ENCODE data around the gene NPM3.

- TF ChIP-seq NFRKB (IDR thresholded peaks at IDR 0.05) (no peak), BHLHE40 (IDR thresholded peaks at IDR 0.05; ENCODE audit: borderline replicate concordance) (no peak), CTBP1 (IDR thresholded peaks at IDR 0.05; ENCODE audit: borderline replicate concordance) (no peak), HDGF (IDR thresholded peaks at IDR 0.05; ENCODE audit: borderline replicate concordance) (no peak), ELF4 (IDR thresholded peaks at IDR 0.05) (no peak), SP1 (IDR thresholded peaks at IDR 0.05) (no peak), FOXK2 (IDR thresholded peaks at IDR 0.05) (no peak), TARDBP (IDR thresholded peaks at IDR 0.05) (no peak), PKNOX1 (IDR thresholded peaks at IDR 0.05) (no peak), ZNF384 (IDR thresholded peaks at IDR 0.05) (no peak), FOXM1 (IDR thresholded peaks at IDR 0.05; ENCODE audit: borderline replicate concordance) (no peak), SUZ12 (IDR thresholded peaks at IDR 0.05) (no peak)
These were observed 2.2 kb downstream of the NPM3 start for GRCh38 chr10:101780818-101781654.
